IMR-90 (cell line): ENCODE data around the gene AURKA.

Experiments used
- BHLHE40 ChIP-seq: fragments of 150-350 bp; IDR thresholded peaks from 2 replicates; pipeline ENCODE4 v1.6.1; 2016; ENCODE audit warnings: mild to moderate bottlenecking, low read depth, low read length
- CEBPB ChIP-seq: IDR thresholded peaks from 2 replicates; pipeline ENCODE4 v1.6.1; 2012; ENCODE audit warnings: low read depth, low read length, improper control_type of control experiment
- FOS ChIP-seq: fragments of 150-350 bp; IDR thresholded peaks from 2 replicates; pipeline ENCODE4 v1.6.1; 2016; ENCODE audit warnings: low read depth, low read length
- MAZ ChIP-seq: IDR thresholded peaks from 2 replicates; pipeline ENCODE4 v1.6.1; 2012; ENCODE audit warnings: low read depth, mild to moderate bottlenecking, low read length, improper control_type of control experiment, moderate library complexity, borderline replicate concordance
- MXI1 ChIP-seq: IDR thresholded peaks from 2 replicates; pipeline ENCODE4 v1.6.1; 2012; ENCODE audit warnings: low read depth, mild to moderate bottlenecking, low read length, moderate library complexity, borderline replicate concordance
- NFE2L2 ChIP-seq: fragments of 150-350 bp; IDR thresholded peaks from 2 replicates; pipeline ENCODE4 v1.6.1; 2016; ENCODE audit warnings: low read depth, mild to moderate bottlenecking, low read length
- POLR2A ChIP-seq: IDR thresholded peaks from 2 replicates; pipeline ENCODE4 v1.6.1; 2012; ENCODE audit warnings: mild to moderate bottlenecking, low read depth, low read length
- RAD21 ChIP-seq: IDR thresholded peaks from 2 replicates; pipeline ENCODE4 v1.6.1; 2012; ENCODE audit warnings: low read length, improper control_type of control experiment
- RCOR1 ChIP-seq: IDR thresholded peaks from 2 replicates; pipeline ENCODE4 v1.6.1; 2012; ENCODE audit warnings: mild to moderate bottlenecking, low read length, improper control_type of control experiment; ENCODE audit not compliant: insufficient replicate concordance
- SMC3 ChIP-seq: fragments of 150-350 bp; IDR thresholded peaks from 2 replicates; pipeline ENCODE4 v1.6.1; 2016; ENCODE audit warnings: low read depth, mild to moderate bottlenecking, antibody characterized with exemption, low read length, moderate library complexity
- TF ChIP-seq, protein P1 (sequence below): fragments of 150-350 bp; IDR thresholded peaks from 2 replicates; pipeline ENCODE4 v1.6.1; 2017; ENCODE audit warnings: mild to moderate bottlenecking, antibody characterized with exemption, low read length, low read depth
- TF ChIP-seq, protein P2 (sequence below): conservative IDR thresholded peaks from 2 replicates; pipeline ENCODE4 v1.5.1; 2012; ENCODE audit warnings: mild to moderate bottlenecking, low read depth, low read length, improper control_type of control experiment
- TF ChIP-seq, protein P3 (sequence below): fragments of 150-350 bp; IDR thresholded peaks from 2 replicates; pipeline ENCODE4 v1.6.1; 2016; ENCODE audit warnings: low read depth, mild to moderate bottlenecking, low read length, moderate library complexity, borderline replicate concordance

DNA sequence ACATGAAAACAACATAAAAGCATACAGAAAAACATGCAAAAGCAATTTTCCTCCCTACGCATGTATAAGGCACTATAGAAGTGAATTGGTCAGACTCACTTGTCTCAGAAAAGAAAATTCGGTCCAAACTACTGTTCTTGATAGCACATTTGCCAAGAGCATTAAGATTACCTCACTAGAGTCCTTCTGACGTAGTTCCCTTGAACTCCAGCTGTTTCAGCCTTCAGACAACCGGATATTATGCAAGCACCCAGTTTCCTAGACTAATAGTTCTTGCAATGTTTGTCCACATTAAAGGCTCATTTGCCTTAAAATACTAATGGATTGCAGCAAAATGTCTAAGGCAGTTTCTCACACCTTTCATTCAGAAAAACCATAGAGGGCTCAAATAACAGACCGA lies 17.5 kb upstream of the AURKA start:
- TF ChIP-seq, protein P1, sequence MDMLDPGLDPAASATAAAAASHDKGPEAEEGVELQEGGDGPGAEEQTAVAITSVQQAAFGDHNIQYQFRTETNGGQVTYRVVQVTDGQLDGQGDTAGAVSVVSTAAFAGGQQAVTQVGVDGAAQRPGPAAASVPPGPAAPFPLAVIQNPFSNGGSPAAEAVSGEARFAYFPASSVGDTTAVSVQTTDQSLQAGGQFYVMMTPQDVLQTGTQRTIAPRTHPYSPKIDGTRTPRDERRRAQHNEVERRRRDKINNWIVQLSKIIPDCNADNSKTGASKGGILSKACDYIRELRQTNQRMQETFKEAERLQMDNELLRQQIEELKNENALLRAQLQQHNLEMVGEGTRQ = no peak
- TF ChIP-seq POLR2A = no peak
- TF ChIP-seq, protein P2, sequence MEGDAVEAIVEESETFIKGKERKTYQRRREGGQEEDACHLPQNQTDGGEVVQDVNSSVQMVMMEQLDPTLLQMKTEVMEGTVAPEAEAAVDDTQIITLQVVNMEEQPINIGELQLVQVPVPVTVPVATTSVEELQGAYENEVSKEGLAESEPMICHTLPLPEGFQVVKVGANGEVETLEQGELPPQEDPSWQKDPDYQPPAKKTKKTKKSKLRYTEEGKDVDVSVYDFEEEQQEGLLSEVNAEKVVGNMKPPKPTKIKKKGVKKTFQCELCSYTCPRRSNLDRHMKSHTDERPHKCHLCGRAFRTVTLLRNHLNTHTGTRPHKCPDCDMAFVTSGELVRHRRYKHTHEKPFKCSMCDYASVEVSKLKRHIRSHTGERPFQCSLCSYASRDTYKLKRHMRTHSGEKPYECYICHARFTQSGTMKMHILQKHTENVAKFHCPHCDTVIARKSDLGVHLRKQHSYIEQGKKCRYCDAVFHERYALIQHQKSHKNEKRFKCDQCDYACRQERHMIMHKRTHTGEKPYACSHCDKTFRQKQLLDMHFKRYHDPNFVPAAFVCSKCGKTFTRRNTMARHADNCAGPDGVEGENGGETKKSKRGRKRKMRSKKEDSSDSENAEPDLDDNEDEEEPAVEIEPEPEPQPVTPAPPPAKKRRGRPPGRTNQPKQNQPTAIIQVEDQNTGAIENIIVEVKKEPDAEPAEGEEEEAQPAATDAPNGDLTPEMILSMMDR = no peak
- TF ChIP-seq MXI1 = no peak
- no peak for TF ChIP-seq BHLHE40
- TF ChIP-seq, protein P3, sequence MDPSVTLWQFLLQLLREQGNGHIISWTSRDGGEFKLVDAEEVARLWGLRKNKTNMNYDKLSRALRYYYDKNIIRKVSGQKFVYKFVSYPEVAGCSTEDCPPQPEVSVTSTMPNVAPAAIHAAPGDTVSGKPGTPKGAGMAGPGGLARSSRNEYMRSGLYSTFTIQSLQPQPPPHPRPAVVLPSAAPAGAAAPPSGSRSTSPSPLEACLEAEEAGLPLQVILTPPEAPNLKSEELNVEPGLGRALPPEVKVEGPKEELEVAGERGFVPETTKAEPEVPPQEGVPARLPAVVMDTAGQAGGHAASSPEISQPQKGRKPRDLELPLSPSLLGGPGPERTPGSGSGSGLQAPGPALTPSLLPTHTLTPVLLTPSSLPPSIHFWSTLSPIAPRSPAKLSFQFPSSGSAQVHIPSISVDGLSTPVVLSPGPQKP = no peak
- peak; percentile 90 for TF ChIP-seq CEBPB
- no peak for TF ChIP-seq RAD21
- TF ChIP-seq FOS = no peak
- no peak for TF ChIP-seq RCOR1
- no peak for TF ChIP-seq NFE2L2
- TF ChIP-seq MAZ = no peak
- no peak for TF ChIP-seq SMC3
